HepG2 (cell line): Measurements from ENCODE around the gene FAAP20. TPM values are rescaled to one million over a fixed set of nuclear protein-coding genes. Genes with fewer than 3 reads are reported as not detected.
A peak's percentile ranks its signal among the peaks of the same experiment; 100 is the strongest.

Source experiments
- IRF1 ChIP-seq: sonication (generic); formaldehyde crosslinking; IDR thresholded peaks from 2 replicates; pipeline ENCODE4 v1.4.0; 2020; ENCODE audit warnings: low read depth, mild to moderate bottlenecking, missing genetic modification reagents
- MAFK ChIP-seq, 2 experiments: IDR thresholded peaks in 1 of 2; conservative IDR thresholded peaks in 1 of 2; 2 replicates each; pipeline ENCODE4 v1.6.1; 2011; ENCODE audit warnings: improper control_type of control experiment in 2 of 2, low read length in 2 of 2
- MED8 ChIP-seq: sonication (generic); formaldehyde crosslinking; IDR thresholded peaks from 2 replicates; pipeline ENCODE4 v1.8.1; 2023; ENCODE audit warnings: mild to moderate bottlenecking, missing genetic modification reagents; ENCODE audit not compliant: insufficient replicate concordance
- NR2F2 ChIP-seq: IDR thresholded peaks from 2 replicates; pipeline ENCODE4 v1.6.1; 2012; ENCODE audit warnings: low read depth, inconsistent platforms, borderline replicate concordance
- XRCC5 ChIP-seq: fragments of 200-400 bp; formaldehyde crosslinking; optimal IDR thresholded peaks from 2 replicates; pipeline ENCODE3; 2017; ENCODE audit warnings: mild to moderate bottlenecking, low read length
- ZBTB39 ChIP-seq: sonication (generic); formaldehyde crosslinking; IDR thresholded peaks from 2 replicates; pipeline ENCODE4 v1.5.0; 2020; ENCODE audit warnings: missing genetic modification reagents
- ZBTB44 ChIP-seq: sonication (generic); formaldehyde crosslinking; IDR thresholded peaks from 2 replicates; pipeline ENCODE4 v1.4.0; 2020; ENCODE audit warnings: missing genetic modification reagents
- ZNF407 ChIP-seq: sonication (generic); formaldehyde crosslinking; IDR thresholded peaks from one replicate; pipeline ENCODE4 v1.5.1; 2020; ENCODE audit warnings: mild to moderate bottlenecking, missing genetic modification reagents; ENCODE audit errors: not compliant biosample characterization
- ZNF800 ChIP-seq: sonication (generic); formaldehyde crosslinking; IDR thresholded peaks from 2 replicates; pipeline ENCODE4 v1.4.0; 2020; ENCODE audit warnings: missing genetic modification reagents
- polyA plus RNA-seq, 8 experiments: library from polyadenylated mRNA; depleted of rRNA in 3 of 8; stranded (reverse) in 7 of 8; unstranded in 1 of 8; fragments of >200 nt; fragmentation: Illumina TruSeq in 4 of 8; extraction: Trizol in 4 of 8; gene quantifications; 2 replicates each; pipeline versions ENCODE4 v1.2.1 to v1.2.3, GENCODE V29; 2011 to 2016; ENCODE audit warnings: low read depth in 4 of 8, missing spikeins in 1 of 8, mixed read lengths in 1 of 8; ENCODE audit not compliant: insufficient read depth in 1 of 8
- total RNA-seq, 5 experiments: library from RNA; depleted of rRNA; stranded (reverse); fragments of >200 nt; fragmentation: Illumina TruSeq; extraction: Trizol; gene quantifications; 2 replicates each; pipeline ENCODE4 v1.2.3, GENCODE V29; 2016; ENCODE audit warnings: low read depth in 1 of 5

FAAP20 gene
- total and polyA plus RNA-seq, 2 of the 13 experiments (the other 11 are each of a cell fraction or from before 2014, with no cell fraction given), result 9.6 to 10.8 TPM

GRCh38 chr1:2208309-2209239 is 14.0 kb upstream of the FAAP20 start (continued):
- TF ChIP-seq ZBTB44 (CRISPR knock-in tag) (no peak), IRF1 (CRISPR knock-in tag) (no peak), MED8 (peak; percentile 32), ZNF800 (CRISPR knock-in tag) (no peak), ZNF407 (CRISPR knock-in tag) (no peak), MAFK (conservative IDR thresholded peaks at IDR 0.05 in 1 of 2, IDR thresholded peaks at IDR 0.05 in 1 of 2; ENCODE audit: low read length in 2 of 2) (no peak), ZBTB39 (CRISPR knock-in tag) (no peak), NR2F2 (no peak; the same call in 1 of the 2 replicates), XRCC5 (peak; percentile 24)
